Activated T-helper 17 cell treated with anti-CD3 and anti-CD28 coated beads, Interleukin-2, amount 50 U/mL, for 72 hours (primary cell): ENCODE results near the gene FIGNL2. TPM values are rescaled to one million over a fixed set of nuclear protein-coding genes. Genes with fewer than 3 reads are reported as not detected.
"Not testable (repeated sequence)": the region's sequence is repeated elsewhere in the genome, so short reads cannot be mapped to it uniquely, and the experiment has no call there.

Experiments
- ATAC-seq: fragments of 150-1000 bp; cut with Tn5 transposase; replicated peaks from 2 replicates; pipeline ENCODE4 v1.10.0; 2021; ENCODE audit warnings: mild to moderate bottlenecking, moderate library complexity
- H3K27ac Mint-ChIP-seq: one replicate; pipeline ENCODE4 v1.8.0; 2022; ENCODE audit warnings: mixed read lengths
- H3K27me3 Mint-ChIP-seq: one replicate; pipeline ENCODE4 v1.8.0; 2022; ENCODE audit warnings: mixed read lengths
- H3K36me3 Mint-ChIP-seq: one replicate; pipeline ENCODE4 v1.8.0; 2022; ENCODE audit warnings: low read depth, mild to moderate bottlenecking, mixed read lengths
- H3K4me1 Mint-ChIP-seq: one replicate; pipeline ENCODE4 v1.8.0; 2022; ENCODE audit warnings: mixed read lengths
- H3K4me3 Mint-ChIP-seq: one replicate; pipeline ENCODE4 v1.8.0; 2022; ENCODE audit warnings: mild to moderate bottlenecking, mixed read lengths
- H3K9me3 Mint-ChIP-seq: one replicate; pipeline ENCODE4 v1.8.0; 2022; ENCODE audit warnings: mixed read lengths
- total RNA-seq, 2 donors: library from RNA; stranded (reverse); gene quantifications; one replicate each; pipeline ENCODE4 v1.2.3, GENCODE V29; 2022

FIGNL2 gene
- total RNA-seq, 2 donors from 2014 or later = 0.50 to 0.53 TPM

DNA sequence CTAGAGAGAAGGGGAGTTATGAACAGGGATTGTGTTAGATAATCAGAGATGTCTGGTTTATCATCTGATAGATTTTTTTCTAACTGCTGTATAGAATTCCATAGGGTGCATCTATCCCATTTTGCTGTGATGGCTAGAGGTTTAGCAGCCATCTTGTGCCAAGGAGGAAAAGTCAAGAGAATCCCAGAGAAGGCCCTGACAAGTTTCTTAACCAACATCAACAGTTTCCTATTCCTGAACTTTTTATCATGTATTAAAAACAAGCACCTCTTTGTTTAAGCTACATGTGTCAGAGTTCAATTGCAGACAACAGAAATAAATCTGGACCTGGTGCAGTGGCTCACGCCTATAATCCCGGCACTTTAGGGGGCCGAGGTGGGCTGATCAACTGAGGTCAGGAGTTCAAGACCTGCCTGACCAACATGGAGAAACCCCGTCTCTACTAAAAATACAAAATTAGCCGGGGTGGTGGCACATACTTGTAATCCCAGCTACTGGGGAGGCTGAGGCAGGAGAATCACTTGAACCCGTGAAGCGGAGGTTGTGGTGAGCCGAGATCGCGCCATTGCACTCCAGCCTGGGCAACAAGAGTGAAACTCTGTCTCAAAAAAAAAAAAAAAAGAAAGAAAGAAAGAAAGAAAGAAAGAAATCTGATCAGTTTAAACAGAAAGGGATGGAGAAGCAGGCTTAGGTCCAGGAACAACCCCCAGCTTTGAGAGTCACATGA lies 36.9 kb upstream of the FIGNL2 start:
- H3K9me3 Mint-ChIP-seq, H3K36me3 Mint-ChIP-seq, H3K27me3 Mint-ChIP-seq, H3K4me1 Mint-ChIP-seq, ATAC-seq: not testable (repeated sequence)
- Mint-ChIP-seq H3K4me3 (peak overlapping the region; percentile 62), H3K27ac (peak overlapping the region; percentile 80)

DNA sequence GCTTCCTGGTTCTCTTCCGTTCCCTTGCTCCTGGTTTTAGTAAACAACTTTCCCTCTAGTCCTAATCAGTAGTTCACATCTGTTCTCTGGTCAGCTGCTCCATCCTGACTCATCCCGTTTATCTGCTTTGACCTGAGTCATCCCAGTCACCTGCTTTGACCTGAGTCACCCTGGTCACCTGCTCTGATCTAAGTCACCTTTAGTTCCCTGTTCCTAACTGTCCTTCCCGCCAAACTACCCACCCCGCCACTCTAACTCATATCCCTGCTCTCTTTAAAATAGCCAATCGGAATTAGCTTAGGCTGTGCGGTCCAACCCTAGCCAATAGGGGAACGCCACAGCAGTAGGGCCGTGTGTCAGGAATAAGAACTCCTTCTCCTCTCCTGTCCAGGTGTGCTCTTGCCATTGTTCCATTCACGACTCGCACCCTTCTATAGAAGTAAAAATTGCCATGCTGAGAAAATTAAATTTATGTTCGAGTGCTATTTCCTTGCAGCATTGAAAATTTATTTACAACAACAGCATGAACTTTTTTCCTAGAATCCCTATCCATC lies 36.2 kb upstream of the FIGNL2 start:
- peak; percentile 63 for ATAC-seq
- Mint-ChIP-seq H3K27me3 (peaks cover 3% of the 10 kb centered on the region), H3K4me3 (no peak overlapping the region), H3K9me3 (no peaks in the 10 kb centered on the region), H3K27ac (no peak overlapping the region), H3K36me3 (no peaks in the 10 kb centered on the region), H3K4me1 (peaks cover 8% of the 10 kb centered on the region)

DNA sequence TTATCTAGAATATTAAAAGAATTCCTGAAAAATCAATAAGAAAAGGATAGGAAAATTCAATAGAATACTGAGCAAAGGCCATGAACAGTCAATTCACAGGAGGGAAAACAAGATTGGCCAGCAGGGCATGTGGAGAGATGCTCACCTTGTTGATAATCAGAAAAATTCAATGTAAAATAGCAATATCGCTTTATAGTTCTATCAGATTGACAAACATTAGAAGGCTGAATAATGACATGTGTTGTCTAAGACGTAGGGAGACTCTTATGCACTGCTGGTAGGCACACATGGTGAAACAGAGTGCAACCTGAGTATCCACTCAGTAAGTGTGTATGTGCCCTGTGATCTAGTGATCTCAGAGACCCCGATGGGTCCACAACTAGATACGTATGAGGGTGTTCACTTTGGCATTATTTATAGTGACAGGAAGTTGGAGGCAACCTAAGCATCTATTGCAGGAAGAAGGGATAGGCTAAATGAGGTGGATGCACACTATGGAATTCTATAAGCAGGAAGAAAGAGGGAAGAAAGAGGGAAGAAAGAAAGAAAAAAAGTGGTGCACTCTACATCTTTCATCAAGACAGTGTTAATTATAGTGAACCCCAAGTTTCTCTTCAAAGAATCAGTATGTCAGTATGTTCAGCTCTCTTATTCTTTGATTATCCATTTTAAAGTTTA lies 35.6 kb upstream of the FIGNL2 start:
- H3K27me3 Mint-ChIP-seq = peaks cover 3% of the 10 kb centered on the region
- H3K9me3 Mint-ChIP-seq = no peaks in the 10 kb centered on the region
- no peaks in the 10 kb centered on the region for H3K36me3 Mint-ChIP-seq
- peaks cover 8% of the 10 kb centered on the region for H3K4me1 Mint-ChIP-seq
- no peak overlapping the region for H3K27ac Mint-ChIP-seq
- no peak for ATAC-seq
- no peak overlapping the region for H3K4me3 Mint-ChIP-seq

DNA sequence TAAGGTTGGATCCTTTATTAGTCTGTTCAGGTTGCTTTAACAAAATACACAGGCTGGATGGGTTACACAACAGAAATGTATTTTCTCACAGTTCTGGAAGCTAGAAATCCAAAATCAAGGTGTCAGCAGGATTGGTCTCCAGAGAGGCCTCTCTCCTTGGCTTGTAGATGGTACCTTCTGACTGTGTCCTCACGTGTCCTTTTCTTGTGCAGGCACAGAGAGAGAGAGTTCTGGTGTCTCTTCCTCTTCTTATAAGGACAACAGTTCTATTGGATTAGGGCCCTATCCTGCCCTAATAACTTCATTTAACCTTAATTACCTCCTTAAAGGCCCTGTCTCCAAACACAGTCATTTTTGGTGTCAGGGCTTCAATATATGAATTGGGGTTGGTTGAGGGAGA lies 34.8 kb upstream of the FIGNL2 start:
- H3K27ac Mint-ChIP-seq = no peak overlapping the region
- H3K36me3 Mint-ChIP-seq = no peaks in the 10 kb centered on the region
- H3K4me3 Mint-ChIP-seq = no peak overlapping the region
- H3K4me1 Mint-ChIP-seq = peaks cover 8% of the 10 kb centered on the region
- ATAC-seq = no peak
- peaks cover 2% of the 10 kb centered on the region for H3K27me3 Mint-ChIP-seq
- no peaks in the 10 kb centered on the region for H3K9me3 Mint-ChIP-seq

DNA sequence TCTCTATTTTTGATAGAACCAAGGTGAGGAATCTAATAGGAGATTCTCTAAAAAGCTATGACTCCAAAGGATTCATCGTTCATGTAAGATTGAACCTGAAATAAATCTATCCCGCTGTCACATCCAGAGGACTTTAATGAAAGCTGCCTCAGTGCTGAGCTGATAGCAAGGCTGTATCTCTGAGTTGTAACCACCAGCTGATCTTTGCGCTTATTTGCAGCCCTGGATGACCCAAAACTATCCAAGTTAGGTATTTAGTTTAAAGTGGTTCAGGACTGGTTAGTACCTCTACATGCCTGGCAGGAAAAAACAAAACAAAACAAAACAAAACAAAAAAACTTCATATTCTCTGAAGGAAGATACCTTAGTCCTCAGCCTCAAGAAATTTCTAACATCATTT lies 30.6 kb upstream of the FIGNL2 start:
- peaks cover 2% of the 10 kb centered on the region for H3K27me3 Mint-ChIP-seq
- H3K36me3 Mint-ChIP-seq = no peaks in the 10 kb centered on the region
- no peaks in the 10 kb centered on the region for H3K4me1 Mint-ChIP-seq
- no peaks in the 10 kb centered on the region for H3K9me3 Mint-ChIP-seq
- no peak overlapping the region for H3K27ac Mint-ChIP-seq
- no peak overlapping the region for H3K4me3 Mint-ChIP-seq
- no peak for ATAC-seq

DNA sequence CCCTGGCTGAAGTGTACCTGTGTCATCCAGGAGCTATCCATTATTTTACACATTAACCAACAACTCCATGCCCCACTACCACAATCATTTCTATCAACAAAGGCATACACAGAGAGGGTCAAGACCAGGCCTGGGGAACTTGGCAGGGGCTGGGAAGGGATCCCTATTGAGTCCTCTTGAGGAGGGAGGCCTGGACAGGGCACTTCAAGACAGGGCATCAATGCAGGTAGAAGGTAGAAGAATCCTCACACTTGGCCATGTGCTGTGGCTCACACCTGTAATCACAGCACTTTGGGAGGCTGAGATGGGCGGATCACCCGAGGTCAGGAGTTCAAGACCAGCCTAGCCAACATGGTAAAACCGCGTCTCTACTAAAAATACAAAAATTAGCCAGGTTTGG lies 26.0 kb upstream of the FIGNL2 start:
- H3K4me1 Mint-ChIP-seq = no peaks in the 10 kb centered on the region
- H3K4me3 Mint-ChIP-seq = no peak overlapping the region
- H3K27ac Mint-ChIP-seq = no peak overlapping the region
- ATAC-seq = no peak
- peaks cover 26% of the 10 kb centered on the region for H3K27me3 Mint-ChIP-seq
- no peaks in the 10 kb centered on the region for H3K36me3 Mint-ChIP-seq
- H3K9me3 Mint-ChIP-seq = no peaks in the 10 kb centered on the region

DNA sequence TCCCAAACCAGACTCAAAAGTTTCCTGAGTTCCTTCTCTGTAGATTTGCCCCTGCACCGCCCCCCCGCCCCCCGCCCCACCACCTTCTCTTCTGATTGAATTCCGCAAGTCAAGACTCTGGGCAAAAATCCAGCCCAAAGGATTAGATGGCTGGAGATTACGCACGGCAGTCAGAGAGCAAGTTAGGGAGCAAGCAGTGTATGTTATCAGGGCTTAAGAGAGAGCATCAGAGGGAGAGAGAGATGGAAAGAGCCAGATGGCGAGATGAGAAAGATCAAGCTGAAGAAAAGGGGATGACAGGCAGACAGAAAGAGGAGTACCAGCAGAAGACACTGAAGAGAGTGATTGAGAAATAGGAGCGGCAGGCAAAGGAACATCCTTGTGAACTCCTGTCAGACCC lies 25.5 kb upstream of the FIGNL2 start:
- Mint-ChIP-seq H3K27ac (no peak overlapping the region), H3K4me3 (no peak overlapping the region), H3K9me3 (no peaks in the 10 kb centered on the region), H3K4me1 (no peaks in the 10 kb centered on the region), H3K36me3 (no peaks in the 10 kb centered on the region), H3K27me3 (peaks cover 26% of the 10 kb centered on the region)
- no peak for ATAC-seq

DNA sequence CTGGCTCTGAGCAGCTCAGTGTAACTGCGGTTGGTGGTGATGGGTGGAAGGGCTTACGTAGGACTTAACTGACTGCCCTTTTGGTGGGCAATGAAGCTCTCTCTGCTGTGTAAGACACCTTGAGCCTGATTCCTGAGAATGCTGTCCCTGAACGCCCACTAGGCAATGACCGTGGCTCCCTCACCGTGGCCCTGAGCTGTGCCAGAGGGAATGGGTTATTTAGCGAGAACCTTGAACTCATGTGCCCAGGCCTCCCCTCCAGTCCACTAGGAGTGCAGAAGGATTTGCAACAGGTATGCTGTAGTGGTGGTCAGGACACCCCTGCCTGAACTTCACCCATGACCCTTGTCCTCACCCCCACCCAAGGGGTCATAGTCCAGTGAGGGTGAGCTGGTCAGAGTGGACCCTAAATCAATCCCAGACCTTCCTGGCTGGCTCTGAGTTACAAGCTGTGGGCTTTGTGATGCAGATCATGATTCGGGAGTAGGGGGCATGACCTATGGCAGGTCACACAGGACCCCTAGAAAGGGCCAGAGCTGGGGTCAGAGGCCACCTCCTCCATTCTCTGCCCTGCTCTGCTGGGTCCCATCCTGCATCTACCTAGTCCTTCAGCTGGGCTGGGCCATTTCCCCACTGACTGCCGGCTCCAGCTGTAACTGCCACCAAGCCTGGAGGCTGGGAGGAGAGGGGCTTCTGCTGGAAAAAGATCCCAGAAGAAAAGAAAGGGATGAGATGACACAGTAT lies 24.9 kb upstream of the FIGNL2 start:
- H3K9me3 Mint-ChIP-seq = no peaks in the 10 kb centered on the region
- H3K4me1 Mint-ChIP-seq = no peaks in the 10 kb centered on the region
- no peak overlapping the region for H3K27ac Mint-ChIP-seq
- no peak for ATAC-seq
- peaks cover 31% of the 10 kb centered on the region for H3K27me3 Mint-ChIP-seq
- H3K36me3 Mint-ChIP-seq = no peaks in the 10 kb centered on the region
- no peak overlapping the region for H3K4me3 Mint-ChIP-seq

DNA sequence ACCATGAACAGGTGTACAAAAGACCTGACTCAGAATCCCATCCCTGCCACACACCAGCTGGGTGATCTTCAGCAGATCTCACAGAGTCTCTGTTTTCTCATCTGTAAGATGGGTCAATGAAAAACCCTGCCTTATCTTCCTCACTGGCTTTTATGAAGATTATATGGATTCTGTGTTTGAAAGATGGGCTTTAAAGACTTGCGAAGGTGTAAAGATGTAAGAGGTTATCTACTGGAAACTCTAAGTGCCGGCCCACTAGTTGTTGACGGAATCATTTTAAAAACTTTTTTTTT lies 24.1 kb upstream of the FIGNL2 start:
- Mint-ChIP-seq H3K4me1 (no peaks in the 10 kb centered on the region), H3K27me3 (peaks cover 36% of the 10 kb centered on the region), H3K4me3 (no peak overlapping the region), H3K36me3 (no peaks in the 10 kb centered on the region), H3K9me3 (no peaks in the 10 kb centered on the region), H3K27ac (no peak overlapping the region)
- no peak for ATAC-seq

DNA sequence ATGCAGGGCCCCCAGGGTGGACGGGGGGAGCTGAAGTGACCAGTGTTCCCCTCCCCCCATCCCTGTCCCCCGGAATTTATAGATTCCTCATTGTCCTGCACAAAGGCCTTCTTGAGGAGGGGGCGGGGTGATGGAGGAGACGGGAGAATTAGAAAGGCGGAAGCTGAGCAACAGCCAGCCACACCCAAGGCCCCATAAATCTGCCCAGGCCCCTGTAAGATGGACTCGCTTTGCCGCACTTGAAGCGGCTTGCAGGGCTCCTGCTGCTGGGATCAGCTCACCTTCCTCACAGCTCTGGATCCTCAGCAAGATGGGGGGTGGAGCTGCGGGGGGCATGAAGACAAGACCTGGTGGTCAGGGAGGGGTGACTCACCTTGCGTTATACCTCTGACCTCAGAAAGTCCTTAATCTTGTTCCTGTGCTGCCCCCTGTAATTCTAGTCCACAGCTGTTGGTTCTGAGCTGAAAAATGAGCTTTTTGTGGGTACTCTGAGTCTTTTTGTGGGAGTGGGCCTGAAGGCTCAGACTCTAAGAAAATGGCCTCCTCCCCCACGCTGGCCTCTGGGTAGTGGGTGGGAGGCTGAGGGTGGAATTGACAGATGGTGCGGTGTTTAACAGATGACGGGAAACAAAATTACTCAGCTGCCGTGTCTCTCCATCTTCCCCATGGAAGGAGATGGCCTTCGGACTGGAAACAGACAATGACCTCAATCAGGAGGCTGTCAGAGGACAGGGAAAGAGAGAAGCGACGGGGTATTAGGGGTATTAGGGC lies 23.6 kb upstream of the FIGNL2 start:
- no peaks in the 10 kb centered on the region for H3K4me1 Mint-ChIP-seq
- H3K27ac Mint-ChIP-seq = no peak overlapping the region
- H3K9me3 Mint-ChIP-seq = no peaks in the 10 kb centered on the region
- H3K27me3 Mint-ChIP-seq = peaks cover 40% of the 10 kb centered on the region
- no peaks in the 10 kb centered on the region for H3K36me3 Mint-ChIP-seq
- ATAC-seq = no peak
- H3K4me3 Mint-ChIP-seq = no peak overlapping the region

DNA sequence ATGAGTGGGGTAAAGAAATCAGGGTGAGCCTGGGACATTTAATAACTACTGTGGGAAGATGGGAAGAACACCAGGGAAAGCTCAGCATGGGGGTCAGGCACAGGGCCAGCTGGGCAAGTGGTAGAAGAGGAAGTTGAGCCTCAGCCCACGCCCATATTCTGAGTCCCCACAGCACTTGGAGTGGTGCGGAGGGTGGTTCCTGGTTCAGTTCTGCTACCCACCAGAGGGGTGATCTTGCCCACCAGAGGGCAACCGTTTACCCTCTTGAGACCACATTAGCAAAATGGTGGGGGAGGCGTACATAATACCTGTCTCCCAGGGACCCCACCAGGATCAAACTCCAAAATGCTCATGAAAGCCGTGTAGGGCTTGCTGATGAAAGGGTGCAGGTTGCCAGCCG lies 22.6 kb upstream of the FIGNL2 start:
- Mint-ChIP-seq H3K36me3 (no peaks in the 10 kb centered on the region), H3K4me1 (no peaks in the 10 kb centered on the region), H3K27me3 (peaks cover 43% of the 10 kb centered on the region), H3K27ac (no peak overlapping the region), H3K9me3 (no peaks in the 10 kb centered on the region), H3K4me3 (no peak overlapping the region)
- ATAC-seq = no peak

DNA sequence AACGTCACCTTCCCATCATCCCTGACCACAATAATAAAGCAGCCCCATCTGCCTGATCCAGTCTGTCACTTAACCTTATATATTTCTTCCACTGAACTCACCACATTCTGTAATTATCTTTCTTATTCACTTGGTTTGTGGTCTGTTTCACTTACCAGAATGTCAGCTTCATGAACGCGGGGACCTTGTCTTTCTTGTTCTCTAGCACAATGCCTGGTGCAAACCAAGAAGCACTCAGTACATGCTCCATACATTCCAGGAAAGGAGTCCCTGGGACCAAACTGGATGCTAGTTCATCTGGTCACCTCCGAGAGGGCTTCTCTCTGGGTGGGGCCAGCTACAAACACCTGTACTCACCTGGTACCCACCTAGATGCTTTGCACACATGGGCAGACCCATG lies 22.0 kb upstream of the FIGNL2 start:
- H3K4me3 Mint-ChIP-seq = no peak overlapping the region
- no peaks in the 10 kb centered on the region for H3K4me1 Mint-ChIP-seq
- H3K9me3 Mint-ChIP-seq = no peaks in the 10 kb centered on the region
- no peak overlapping the region for H3K27ac Mint-ChIP-seq
- peaks cover 44% of the 10 kb centered on the region for H3K27me3 Mint-ChIP-seq
- ATAC-seq = no peak
- H3K36me3 Mint-ChIP-seq = no peaks in the 10 kb centered on the region

DNA sequence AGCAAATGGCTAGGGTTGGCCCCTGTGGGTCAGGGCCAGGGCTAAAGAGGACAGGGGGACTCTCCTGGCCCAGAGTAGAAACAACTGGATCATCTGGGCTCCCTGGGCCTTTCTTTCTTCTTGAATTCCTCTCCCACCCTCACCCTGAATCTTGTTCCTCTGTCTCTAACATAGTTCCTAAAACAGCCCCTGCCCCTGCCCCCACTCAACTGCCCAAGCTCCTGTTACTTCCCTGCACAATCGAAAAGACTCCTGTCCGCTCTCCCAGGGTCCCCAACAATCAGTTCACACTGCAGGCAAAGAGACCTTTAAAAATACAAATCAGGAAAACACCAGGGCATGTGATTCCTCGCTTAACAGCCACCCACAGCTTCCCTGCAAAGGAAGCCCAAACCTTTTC lies 21.4 kb upstream of the FIGNL2 start:
- Mint-ChIP-seq H3K4me3 (no peak overlapping the region), H3K27me3 (peaks cover 44% of the 10 kb centered on the region), H3K9me3 (no peaks in the 10 kb centered on the region), H3K4me1 (no peaks in the 10 kb centered on the region), H3K36me3 (no peaks in the 10 kb centered on the region), H3K27ac (no peak overlapping the region)
- no peak for ATAC-seq

DNA sequence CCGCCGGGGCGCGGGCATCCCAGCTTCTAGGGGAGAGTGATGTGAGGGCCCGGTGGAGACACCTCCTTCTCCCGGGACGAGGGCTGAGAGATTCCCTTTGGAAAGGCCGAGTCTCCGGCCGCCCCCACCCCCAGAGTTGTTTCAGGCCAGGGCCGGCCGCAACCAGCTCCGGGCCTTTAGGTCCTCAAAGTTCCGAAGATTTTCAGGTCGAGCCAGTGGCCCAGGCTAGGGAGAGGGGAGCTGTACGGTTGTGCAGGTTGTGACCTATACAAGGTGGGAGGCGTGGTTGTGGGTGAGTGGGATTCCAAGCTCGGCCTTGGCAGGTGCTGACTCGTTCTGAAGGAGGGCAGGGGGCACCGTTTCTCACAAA lies 21.0 kb upstream of the FIGNL2 start:
- no peaks in the 10 kb centered on the region for H3K4me1 Mint-ChIP-seq
- H3K4me3 Mint-ChIP-seq = no peak overlapping the region
- H3K27ac Mint-ChIP-seq = no peak overlapping the region
- ATAC-seq = no peak
- H3K9me3 Mint-ChIP-seq = no peaks in the 10 kb centered on the region
- peaks cover 49% of the 10 kb centered on the region for H3K27me3 Mint-ChIP-seq
- H3K36me3 Mint-ChIP-seq = no peaks in the 10 kb centered on the region
